Breast epithelium (tissue), 3 donors: ENCODE measurements around the gene LRP1.

Source experiments
- POLR2A ChIP-seq: fragments of 450-650 bp; IDR thresholded peaks from one replicate; pipeline ENCODE4 v1.6.1; 2016; ENCODE audit warnings: antibody characterized with exemption, mild to moderate bottlenecking, moderate library complexity
- POLR2AphosphoS5 ChIP-seq, 3 donors: sonication (generic); formaldehyde crosslinking; IDR thresholded peaks; one replicate each; pipeline ENCODE4 v1.6.1; 2017; ENCODE audit warnings: antibody characterized with exemption in 3 of 3
- TF ChIP-seq, protein P1 (sequence below), 3 donors: fragments of 450-650 bp; IDR thresholded peaks; one replicate each; pipeline ENCODE4 v1.5.1; 2016 to 2017; ENCODE audit warnings: antibody characterized with exemption in 3 of 3, mild to moderate bottlenecking in 3 of 3, moderate library complexity in 3 of 3

DNA sequence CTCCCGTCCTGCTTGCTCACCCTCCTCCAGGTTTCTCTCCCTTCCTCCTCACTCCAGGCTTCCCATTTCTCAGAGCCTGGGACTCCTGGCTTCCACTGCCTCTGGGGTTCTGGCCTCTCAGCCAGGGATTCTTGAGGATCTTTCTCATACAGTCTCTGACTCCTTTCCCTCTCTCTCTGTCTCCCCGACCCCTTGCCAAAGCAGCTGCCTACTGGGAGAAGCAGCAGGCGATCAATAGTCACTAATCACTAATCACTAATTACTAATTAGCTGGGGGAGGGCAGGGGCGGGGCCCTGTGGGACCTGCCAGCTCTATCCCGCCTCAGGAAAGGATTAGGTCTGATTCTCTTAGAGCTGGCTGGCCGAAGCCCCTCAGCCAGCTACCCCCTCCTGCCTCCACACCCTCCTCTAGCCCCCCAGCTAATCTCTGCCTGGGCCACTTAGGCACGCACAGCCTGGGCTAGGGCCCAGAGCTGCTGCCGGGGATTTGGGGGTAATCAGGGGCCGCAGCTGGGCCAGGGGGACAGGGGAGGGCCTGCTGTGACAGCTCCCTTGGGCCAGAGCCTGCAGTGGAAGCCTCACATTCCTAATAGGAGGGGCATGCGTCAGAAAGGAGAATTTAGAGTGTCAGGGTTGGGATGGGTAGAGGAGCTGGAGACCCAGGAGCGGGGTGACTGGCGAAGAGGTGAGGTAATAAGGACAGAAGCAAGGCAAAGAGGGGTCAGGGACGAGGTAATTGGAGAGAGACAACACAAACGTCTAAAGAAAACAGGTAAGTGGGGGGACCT, 91.1 kb downstream of the LRP1 start:
- TF ChIP-seq, protein P1, sequence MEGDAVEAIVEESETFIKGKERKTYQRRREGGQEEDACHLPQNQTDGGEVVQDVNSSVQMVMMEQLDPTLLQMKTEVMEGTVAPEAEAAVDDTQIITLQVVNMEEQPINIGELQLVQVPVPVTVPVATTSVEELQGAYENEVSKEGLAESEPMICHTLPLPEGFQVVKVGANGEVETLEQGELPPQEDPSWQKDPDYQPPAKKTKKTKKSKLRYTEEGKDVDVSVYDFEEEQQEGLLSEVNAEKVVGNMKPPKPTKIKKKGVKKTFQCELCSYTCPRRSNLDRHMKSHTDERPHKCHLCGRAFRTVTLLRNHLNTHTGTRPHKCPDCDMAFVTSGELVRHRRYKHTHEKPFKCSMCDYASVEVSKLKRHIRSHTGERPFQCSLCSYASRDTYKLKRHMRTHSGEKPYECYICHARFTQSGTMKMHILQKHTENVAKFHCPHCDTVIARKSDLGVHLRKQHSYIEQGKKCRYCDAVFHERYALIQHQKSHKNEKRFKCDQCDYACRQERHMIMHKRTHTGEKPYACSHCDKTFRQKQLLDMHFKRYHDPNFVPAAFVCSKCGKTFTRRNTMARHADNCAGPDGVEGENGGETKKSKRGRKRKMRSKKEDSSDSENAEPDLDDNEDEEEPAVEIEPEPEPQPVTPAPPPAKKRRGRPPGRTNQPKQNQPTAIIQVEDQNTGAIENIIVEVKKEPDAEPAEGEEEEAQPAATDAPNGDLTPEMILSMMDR (IDR thresholded peaks at IDR 0.05), result no peak
- TF ChIP-seq POLR2A (no peak), POLR2AphosphoS5 (IDR thresholded peaks at IDR 0.05) (no peak)
